Activated CD8-positive, alpha-beta memory T cell treated with anti-CD3 and anti-CD28 coated beads, Interleukin-2, amount 50 U/mL, for 48 hours (primary cell): ENCODE results near the gene IL37.
A peak's percentile ranks its signal among the peaks of the same experiment; 100 is the strongest.

Experiments used
- DNase-seq: peaks from one replicate; pipeline ENCODE4 v3.0.0-alpha.2; 2020

IL37 gene

GRCh38 chr2:112910865-112911264 is at the start of gene IL37:
Gene IL37, plus strand, starts transcription at chr2:112911165. Its CDS starts 1,848 bp downstream, at chr2:112913013.
- no peak for DNase-seq

- DNase-seq: no peak
Observed at GRCh38 chr2:112864072-112864471, 46.9 kb upstream of the IL37 start.

- no peak for DNase-seq
Observed at GRCh38 chr2:112866128-112866835, 44.7 kb upstream of the IL37 start.

- DNase-seq: no peak
Observed at GRCh38 chr2:112867701-112868631, 43.0 kb upstream of the IL37 start.

- no peak for DNase-seq
Observed at GRCh38 chr2:112869258-112869842, 41.6 kb upstream of the IL37 start.

GRCh38 chr2:112870841-112871835 is 39.8 kb upstream of the IL37 start:
- no peak for DNase-seq

GRCh38 chr2:112876257-112876970 is 34.6 kb upstream of the IL37 start:
- no peak for DNase-seq

- no peak for DNase-seq
Observed at GRCh38 chr2:112876971-112877361, 34.0 kb upstream of the IL37 start.

- no peak for DNase-seq
Observed at GRCh38 chr2:112877423-112877822, 33.5 kb upstream of the IL37 start.

- no peak for DNase-seq
Observed at GRCh38 chr2:112879491-112880041, 31.4 kb upstream of the IL37 start.

GRCh38 chr2:112880091-112880531 is 30.9 kb upstream of the IL37 start:
- DNase-seq: no peak

GRCh38 chr2:112880696-112881095 is 30.3 kb upstream of the IL37 start:
- no peak for DNase-seq

- DNase-seq: no peak
Observed at GRCh38 chr2:112881217-112881985, 29.6 kb upstream of the IL37 start.

GRCh38 chr2:112883669-112884068 is 27.3 kb upstream of the IL37 start:
- DNase-seq: no peak

- DNase-seq: peak; percentile 90
Observed at GRCh38 chr2:112884869-112885505, 26.0 kb upstream of the IL37 start.

GRCh38 chr2:112885506-112885902 is 25.5 kb upstream of the IL37 start:
- DNase-seq: no peak

GRCh38 chr2:112886291-112886690 is 24.7 kb upstream of the IL37 start:
- DNase-seq: no peak

- no peak for DNase-seq
Observed at GRCh38 chr2:112887964-112888749, 22.8 kb upstream of the IL37 start.

- no peak for DNase-seq
Observed at GRCh38 chr2:112889976-112890375, 21.0 kb upstream of the IL37 start.
